K562 (cell line): ENCODE data around the gene NPDC1. TPM values are rescaled to one million over a fixed set of nuclear protein-coding genes. Genes with fewer than 3 reads are reported as not detected.

Source experiments
- CBX2 ChIP-seq: fragments of 200-600 bp; sonication (generic); IDR thresholded peaks from one replicate; pipeline ENCODE4 v1.6.1; 2012; ENCODE audit warnings: mild to moderate bottlenecking, low read length, inconsistent platforms; ENCODE audit not compliant: insufficient read depth, poor library complexity, severe bottlenecking
- DPF2 ChIP-seq: fragments of 450-650 bp; IDR thresholded peaks from 2 replicates; pipeline ENCODE4 v1.6.1; 2016
- ELF1 ChIP-seq: fragments of 200-800 bp; sonication (Bioruptor generic); IDR thresholded peaks from 2 replicates; pipeline ENCODE4 v1.6.1; 2016; ENCODE audit warnings: missing genetic modification characterization, missing compliant biosample characterization
- GATAD2A ChIP-seq: fragments of 450-650 bp; IDR thresholded peaks from 2 replicates; pipeline ENCODE4 v1.6.1; 2017
- GTF2A2 ChIP-seq: IDR thresholded peaks from 2 replicates; pipeline ENCODE4 v1.6.1; 2016; ENCODE audit warnings: mild to moderate bottlenecking, missing genetic modification characterization, missing compliant biosample characterization
- HDAC8 ChIP-seq: fragments of 450-650 bp; IDR thresholded peaks from 2 replicates; pipeline ENCODE4 v1.6.1; 2016; ENCODE audit warnings: mild to moderate bottlenecking, missing genetic modification characterization, moderate library complexity, missing compliant biosample characterization
- HMBOX1 ChIP-seq: sonication (generic); IDR thresholded peaks from 2 replicates; pipeline ENCODE4 v1.6.1; 2016
- KLF13 ChIP-seq: fragments of 450-650 bp; IDR thresholded peaks from 2 replicates; pipeline ENCODE4 v1.6.1; 2016; ENCODE audit warnings: missing genetic modification characterization, low read depth, mild to moderate bottlenecking, missing compliant biosample characterization, moderate library complexity, borderline replicate concordance
- KLF16 ChIP-seq: IDR thresholded peaks from 2 replicates; pipeline ENCODE4 v1.6.1; 2016; ENCODE audit warnings: antibody characterized with exemption
- MTA2 ChIP-seq: fragments of 450-650 bp; IDR thresholded peaks from 2 replicates; pipeline ENCODE4 v1.6.1; 2016; ENCODE audit warnings: low read depth
- POLR2A ChIP-seq: fragments of 450-650 bp; conservative IDR thresholded peaks from 2 replicates; pipeline ENCODE4 v1.6.1; 2016
- RAD21 ChIP-seq, 2 experiments: fragments of 250-450 bp in 1 of 2; fragments of 450-650 bp in 1 of 2; sonication (Bioruptor Pico) in 1 of 2; formaldehyde crosslinking in 1 of 2; IDR thresholded peaks in 1 of 2; conservative IDR thresholded peaks in 1 of 2; 2 replicates each; pipeline versions ENCODE4 v1.4.0 to v1.8.0; 2020 to 2022; ENCODE audit warnings: mild to moderate bottlenecking in 2 of 2, moderate library complexity in 1 of 2
- RB1 ChIP-seq: fragments of 450-650 bp; IDR thresholded peaks from 2 replicates; pipeline ENCODE4 v1.6.1; 2017; ENCODE audit warnings: low read depth, mild to moderate bottlenecking
- RBM34 ChIP-seq: fragments of 200-400 bp; formaldehyde crosslinking; IDR thresholded peaks from 2 replicates; pipeline ENCODE4 v1.6.1; 2018; ENCODE audit warnings: low read length, borderline replicate concordance; ENCODE audit not compliant: insufficient read depth
- RNF219 ChIP-seq: fragments of 250-450 bp; sonication (Bioruptor Pico); IDR thresholded peaks from 2 replicates; pipeline ENCODE4 v1.5.0; 2022; ENCODE audit warnings: mild to moderate bottlenecking
- SLC30A9 ChIP-seq: fragments of 250-450 bp; sonication (Bioruptor Pico); IDR thresholded peaks from 2 replicates; pipeline ENCODE4 v1.8.0; 2022; ENCODE audit warnings: mild to moderate bottlenecking, moderate library complexity
- SMARCC2 ChIP-seq: fragments of 450-650 bp; IDR thresholded peaks from 2 replicates; pipeline ENCODE4 v1.6.1; 2017; ENCODE audit warnings: antibody characterized with exemption, moderate library complexity, mild to moderate bottlenecking, low read depth
- TCF3 ChIP-seq: sonication (generic); formaldehyde crosslinking; IDR thresholded peaks from 2 replicates; pipeline ENCODE4 v1.4.0; 2020; ENCODE audit warnings: mild to moderate bottlenecking, missing genetic modification reagents
- TRIM24 ChIP-seq, 2 experiments: fragments of 450-650 bp; IDR thresholded peaks; 2 replicates each; pipeline ENCODE4 v1.6.1; 2016
- U2AF1 ChIP-seq: fragments of 200-400 bp; formaldehyde crosslinking; optimal IDR thresholded peaks from 2 replicates; pipeline ENCODE3; 2017; ENCODE audit warnings: mild to moderate bottlenecking, low read depth, low read length, moderate library complexity
- ZBTB34 ChIP-seq: fragments of 250-450 bp; sonication (Bioruptor Pico); IDR thresholded peaks from 2 replicates; pipeline ENCODE4 v1.8.0; 2021; ENCODE audit warnings: mild to moderate bottlenecking, moderate library complexity
- ZNF12 ChIP-seq: sonication (generic); formaldehyde crosslinking; IDR thresholded peaks from 2 replicates; pipeline ENCODE4 v1.4.0; 2020; ENCODE audit warnings: mild to moderate bottlenecking, missing genetic modification reagents
- ZNF282 ChIP-seq: sonication (generic); formaldehyde crosslinking; IDR thresholded peaks from 2 replicates; pipeline ENCODE4 v1.8.1; 2023; ENCODE audit warnings: missing genetic modification reagents
- ZNF398 ChIP-seq: fragments of 250-450 bp; sonication (Bioruptor Pico); IDR thresholded peaks from 2 replicates; pipeline ENCODE4 v1.8.0; 2021; ENCODE audit warnings: moderate library complexity, mild to moderate bottlenecking, inconsistent platforms
- ZNF780A ChIP-seq: fragments of 250-450 bp; sonication (Bioruptor Pico); IDR thresholded peaks from 2 replicates; pipeline ENCODE4 v1.5.0; 2021; ENCODE audit warnings: mild to moderate bottlenecking
- polyA plus RNA-seq, 8 experiments: library from polyadenylated mRNA; depleted of rRNA in 4 of 8; stranded (reverse) in 5 of 8; unstranded in 3 of 8; fragments of >200 nt; fragmentation: Nextera tagmentation in 2 of 8; fragmentation: Illumina TruSeq in 1 of 8; extraction: Ambion mirVana in 2 of 8; extraction: Trizol in 1 of 8; gene quantifications; 2 replicates each; pipeline versions ENCODE4 v1.2.1 to v1.2.3, GENCODE V29; 2011 to 2014; ENCODE audit warnings: inconsistent platforms in 1 of 8, missing spikeins in 1 of 8
- total RNA-seq, 7 experiments: library from RNA; depleted of rRNA in 6 of 7; stranded (reverse); fragments of >200 nt in 6 of 7; fragmentation: Illumina TruSeq in 2 of 7; extraction: Trizol in 2 of 7; gene quantifications; 2 replicates each; pipeline versions ENCODE4 v1.2.1 to v1.2.3, GENCODE V29; 2011 to 2021; ENCODE audit warnings: low replicate concordance in 1 of 7

Gene NPDC1
- total and polyA plus RNA-seq, 9 of the 15 experiments (the other 6 are each of a cell fraction or from before 2014, with no cell fraction given) = 0.06 to 2.1 (median 0.53) TPM; not detected in 3

GRCh38 chr9:137074657-137075274 lies 28.8 kb upstream of the NPDC1 start (continued):
- TF ChIP-seq ZNF398 (CRISPR knock-in tag) (peak; percentile 93), GTF2A2 (peak; percentile 99), KLF13 (tag) (peak; percentile 95), DPF2 (no peak), POLR2A (no peak), RAD21 (CRISPR knock-in tag; conservative IDR thresholded peaks at IDR 0.05 in 1 of 2, IDR thresholded peaks at IDR 0.05 in 1 of 2) (peak in 1 of 2 experiments; percentile 43; a peak in 2 of 4 replicates), U2AF1 (no peak), CBX2 (no peak), HMBOX1 (no peak), MTA2 (no peak), ZNF12 (CRISPR knock-in tag) (no peak), TRIM24 (IDR thresholded peaks at IDR 0.05) (no peak), ELF1 (peak; percentile 60), HDAC8 (tag) (peak; percentile 100), ZNF780A (CRISPR knock-in tag) (0 out of 2 replicates have a peak, but pooled peaks have one; percentile 58), RBM34 (no peak), SMARCC2 (no peak), TCF3 (CRISPR knock-in tag) (no peak), KLF16 (no peak), ZNF282 (CRISPR knock-in tag) (no peak), RNF219 (CRISPR knock-in tag) (peak; percentile 88; the same call in 1 of the 2 replicates), GATAD2A (peak; percentile 25; the same call in 1 of the 2 replicates), RB1 (no peak), SLC30A9 (CRISPR knock-in tag) (peak; percentile 89; the same call in 1 of the 2 replicates), ZBTB34 (peak; percentile 96)
